GM23248 (cell line): ENCODE data around the gene CBY1.

Experiments used
- EZH2 ChIP-seq: fragments of 200-600 bp; sonication (generic); IDR thresholded peaks from 2 replicates; pipeline ENCODE4 v1.6.1; 2018; ENCODE audit warnings: antibody characterized with exemption, mild to moderate bottlenecking; ENCODE audit not compliant: insufficient read depth, poor library complexity, severe bottlenecking
- EZH2phosphoT487 ChIP-seq: fragments of 200-600 bp; sonication (generic); IDR thresholded peaks from 2 replicates; pipeline ENCODE4 v1.6.1; 2018; ENCODE audit warnings: antibody characterized with exemption, moderate library complexity, mild to moderate bottlenecking, low read depth; ENCODE audit not compliant: insufficient read depth

DNA sequence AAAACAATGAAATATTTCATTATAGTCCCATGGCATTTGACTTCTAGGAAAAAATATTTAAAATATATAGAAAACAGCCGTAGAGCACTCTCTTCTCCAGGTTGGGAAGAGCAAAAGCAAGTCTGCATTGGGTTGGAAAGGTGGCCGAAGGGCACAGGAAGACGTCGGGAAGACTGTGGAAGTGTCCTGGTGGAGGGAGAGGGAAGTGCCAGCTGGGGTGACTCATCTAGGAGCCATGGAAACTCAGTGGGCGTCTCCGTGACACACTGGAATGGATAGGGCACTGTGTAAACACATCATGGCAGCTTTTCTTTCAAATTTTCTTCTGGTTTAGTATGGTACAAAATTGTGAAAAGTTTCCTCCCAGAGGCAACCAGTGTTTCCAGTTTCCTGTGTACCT, 62.0 kb downstream of the CBY1 start:
- no peak for TF ChIP-seq EZH2
- no peak for TF ChIP-seq EZH2phosphoT487
